ENCODE measurements around the gene LMNA. TPM values are rescaled to one million over a fixed set of nuclear protein-coding genes. Genes with fewer than 3 reads are reported as not detected.
A peak's percentile ranks its signal among the peaks of the same experiment; 100 is the strongest.

The LMNA gene
- total RNA-seq, 1 experiment from 2014 or later: 51.0 TPM

DNA sequence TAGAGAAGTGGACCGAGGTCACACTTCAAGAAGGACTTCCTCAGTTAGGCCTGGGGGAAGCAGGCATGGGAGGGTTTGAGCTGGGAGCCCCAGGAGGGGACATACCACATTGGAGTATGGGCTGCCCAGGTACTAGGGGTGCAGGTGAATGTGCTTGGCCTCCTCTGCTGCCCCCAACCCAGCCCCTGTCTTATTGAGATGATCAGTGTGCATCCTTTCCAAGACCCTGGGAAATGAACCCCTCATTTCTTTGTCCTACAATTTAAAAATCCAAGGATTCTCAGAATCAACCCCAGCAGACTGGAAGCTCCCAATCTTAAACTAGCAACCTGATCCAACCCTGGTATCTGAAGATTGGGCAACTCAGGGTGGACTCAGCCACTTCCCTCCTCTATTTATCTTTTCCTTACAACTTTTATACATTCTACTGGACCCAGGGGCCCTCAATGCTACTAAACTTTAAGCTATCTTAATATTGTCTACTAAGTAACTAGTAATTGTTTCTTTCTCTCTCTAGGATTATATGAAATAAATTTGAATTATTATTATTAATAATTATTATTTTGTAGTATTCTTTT is 41.3 kb upstream of the LMNA start:
- Histone ChIP-seq H2AK5ac (ENCODE audit: insufficient read length, low read length) (no peak overlapping the region), H3K18ac (ENCODE audit: insufficient read length, low read depth, low read length) (no peak overlapping the region), H3K4ac (ENCODE audit: low read depth, low read length) (no peak overlapping the region), H3K23ac (ENCODE audit: insufficient read length, low read depth, low read length) (no peak overlapping the region), H3K4me1 (ENCODE audit: insufficient read depth, low read length) (peaks cover 26% of the 10 kb centered on the region), H3K23me2 (ENCODE audit: insufficient read length, low read depth, low read length, poor library complexity, severe bottlenecking) (no peaks in the 10 kb centered on the region), H3K9ac (ENCODE audit: extremely low read depth, insufficient read length, low read length) (no peak overlapping the region), H3K4me2 (ENCODE audit: insufficient read depth, insufficient read length, low read length) (no peak overlapping the region), H3K27me3 (ENCODE audit: insufficient read depth, low read length) (no peaks in the 10 kb centered on the region), H3T11ph (ENCODE audit: low read length) (no peak overlapping the region), H3K14ac (ENCODE audit: insufficient read depth, low read length) (no peak overlapping the region; the same call in 1 of the 2 replicates), H3K79me2 (ENCODE audit: insufficient read depth, low read length) (peaks cover 1% of the 10 kb centered on the region; the same call in 1 of the 2 replicates), H3K56ac (ENCODE audit: insufficient read length, low read depth, low read length) (no peak overlapping the region), H2BK5ac (ENCODE audit: insufficient read length, low read length) (no peak overlapping the region), H2AFZ (ENCODE audit: low read length) (no peak overlapping the region), H2BK20ac (ENCODE audit: low read depth, low read length, poor library complexity, severe bottlenecking) (no peak overlapping the region), H3K27ac (ENCODE audit: insufficient read length, low read depth, low read length) (no peak overlapping the region), H4K8ac (replicated peaks; ENCODE audit: insufficient read length, low read depth, low read length) (no peak overlapping the region), H2BK12ac (ENCODE audit: insufficient read length, low read depth, low read length) (no peak overlapping the region), H4K91ac (ENCODE audit: insufficient read length, low read depth, low read length) (no peak overlapping the region), H2BK15ac (ENCODE audit: low read depth, low read length) (no peak overlapping the region), H4K20me1 (ENCODE audit: control insufficient read depth, insufficient read depth, insufficient read length) (no peaks in the 10 kb centered on the region), H4K5ac (ENCODE audit: insufficient read length, low read depth, low read length) (no peak overlapping the region), H2BK120ac (ENCODE audit: low read depth, low read length, poor library complexity, severe bottlenecking) (no peak overlapping the region), H3K79me1 (ENCODE audit: insufficient read depth, low read depth, low read length, poor library complexity, severe bottlenecking) (no peaks in the 10 kb centered on the region), H3K9me3 (ENCODE audit: control insufficient read depth, low read depth, low read length) (no peaks in the 10 kb centered on the region)
- H3K4me1 Mint-ChIP-seq: peaks cover 66 to 78% of the 10 kb centered on the region in 2 experiments
- TF ChIP-seq, protein P1, sequence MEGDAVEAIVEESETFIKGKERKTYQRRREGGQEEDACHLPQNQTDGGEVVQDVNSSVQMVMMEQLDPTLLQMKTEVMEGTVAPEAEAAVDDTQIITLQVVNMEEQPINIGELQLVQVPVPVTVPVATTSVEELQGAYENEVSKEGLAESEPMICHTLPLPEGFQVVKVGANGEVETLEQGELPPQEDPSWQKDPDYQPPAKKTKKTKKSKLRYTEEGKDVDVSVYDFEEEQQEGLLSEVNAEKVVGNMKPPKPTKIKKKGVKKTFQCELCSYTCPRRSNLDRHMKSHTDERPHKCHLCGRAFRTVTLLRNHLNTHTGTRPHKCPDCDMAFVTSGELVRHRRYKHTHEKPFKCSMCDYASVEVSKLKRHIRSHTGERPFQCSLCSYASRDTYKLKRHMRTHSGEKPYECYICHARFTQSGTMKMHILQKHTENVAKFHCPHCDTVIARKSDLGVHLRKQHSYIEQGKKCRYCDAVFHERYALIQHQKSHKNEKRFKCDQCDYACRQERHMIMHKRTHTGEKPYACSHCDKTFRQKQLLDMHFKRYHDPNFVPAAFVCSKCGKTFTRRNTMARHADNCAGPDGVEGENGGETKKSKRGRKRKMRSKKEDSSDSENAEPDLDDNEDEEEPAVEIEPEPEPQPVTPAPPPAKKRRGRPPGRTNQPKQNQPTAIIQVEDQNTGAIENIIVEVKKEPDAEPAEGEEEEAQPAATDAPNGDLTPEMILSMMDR (conservative IDR thresholded peaks at IDR 0.05): no peak
- no peaks in the 10 kb centered on the region for H3K9me3 Mint-ChIP-seq
- DNase-seq: no peak
- no CpG with 5 or more reads among the region's 1 CpG for WGBS (ENCODE audit: extremely low coverage, insufficient read length, low lambda C conversion rate)
- H3K27ac Mint-ChIP-seq: peak overlapping the region in 2 of 3 experiments; percentile 75 to 94; a peak in 2 of 7 replicates
- H3K27me3 Mint-ChIP-seq (ENCODE audit: low read depth): no peaks in the 10 kb centered on the region
- H3K36me3 Mint-ChIP-seq (ENCODE audit: insufficient read depth in 1 of 3, low read depth in 3 of 3): peaks cover 13 to 60% (median 59%) of the 10 kb centered on the region in 3 experiments; a peak in 6 of 7 replicates
- H3K4me3 Mint-ChIP-seq: peak overlapping the region in 1 of 2 experiments; percentile 48; a peak in 2 of 5 replicates

All from H9 (cell line).